PC-3 (cell line): ENCODE data around the gene DNMBP.

Source experiments
- CTCF ChIP-seq: fragments of 300-600 bp; sonication (generic); conservative IDR thresholded peaks from 2 replicates; pipeline ENCODE4 v1.5.1; 2017; ENCODE audit warnings: antibody characterized with exemption, low read depth, mild to moderate bottlenecking, low read length
- EZH2 ChIP-seq: fragments of 300-600 bp; sonication (generic); IDR thresholded peaks from one replicate; pipeline ENCODE4 v1.6.1; 2017; ENCODE audit warnings: antibody characterized with exemption, mild to moderate bottlenecking, low read length; ENCODE audit not compliant: unreplicated experiment
- EZH2phosphoT487 ChIP-seq: fragments of 300-600 bp; sonication (generic); IDR thresholded peaks from 2 replicates; pipeline ENCODE4 v1.6.1; 2018; ENCODE audit warnings: mild to moderate bottlenecking, antibody characterized with exemption, low read length, borderline replicate concordance

GRCh38 chr10:99975106-99975829 lies 34.5 kb downstream of the DNMBP start:
- TF ChIP-seq CTCF (no peak), EZH2 (no peak), EZH2phosphoT487 (no peak)
